Heart left ventricle (tissue), 16 donors: ENCODE measurements around the gene COL19A1. TPM values are rescaled to one million over a fixed set of nuclear protein-coding genes. Genes with fewer than 3 reads are reported as not detected.
A peak's percentile ranks its signal among the peaks of the same experiment; 100 is the strongest.

ENCODE experiments used
- ATAC-seq, 4 donors: fragments of 200-7000 bp; cut with Tn5 transposase; one replicate each; pipeline ENCODE4 v1.9.1; 2020 to 2022; ENCODE audit warnings: moderate library complexity in 4 of 4, mild to moderate bottlenecking in 3 of 4, moderate number of reproducible peaks in 1 of 4
- DNase-seq, 5 donors: peaks; one replicate each; pipeline ENCODE4 v3.0.0-alpha.2; 2020
- H3K27ac ChIP-seq, 12 donors: fragments of 200-600 bp; sonication (generic) in 4 of 12; one replicate each; pipeline versions ENCODE4 v1.5.0 to v1.8.0; 2016 to 2022; ENCODE audit warnings: mild to moderate bottlenecking in 2 of 12
- H3K27me3 ChIP-seq, 9 donors: fragments of 200-600 bp; sonication (generic) in 2 of 9; one replicate each; pipeline versions ENCODE4 v1.5.1 to v1.8.0; 2016 to 2022; ENCODE audit warnings: mild to moderate bottlenecking in 3 of 9
- H3K36me3 ChIP-seq, 9 donors: fragments of 200-600 bp; sonication (generic) in 2 of 9; one replicate each; pipeline versions ENCODE4 v1.5.0 to v1.8.0; 2018 to 2022; ENCODE audit warnings: mild to moderate bottlenecking in 2 of 9
- H3K4me1 ChIP-seq, 12 donors: fragments of 200-600 bp; sonication (generic) in 4 of 12; one replicate each; pipeline versions ENCODE4 v1.5.0 to v1.8.0; 2016 to 2022; ENCODE audit warnings: mild to moderate bottlenecking in 3 of 12
- H3K4me3 ChIP-seq, 12 donors: fragments of 200-600 bp; sonication (generic) in 4 of 12; one replicate each; pipeline versions ENCODE4 v1.5.0 to v1.8.0; 2017 to 2022; ENCODE audit warnings: mild to moderate bottlenecking in 9 of 12, moderate library complexity in 4 of 12
- H3K9me3 ChIP-seq, 12 donors: fragments of 200-600 bp; sonication (generic) in 4 of 12; one replicate each; pipeline versions ENCODE4 v1.5.0 to v1.8.0; 2016 to 2022; ENCODE audit warnings: mild to moderate bottlenecking in 1 of 12
- POLR2A ChIP-seq, 2 donors: fragments of 450-650 bp; IDR thresholded peaks; one replicate each; pipeline ENCODE4 v1.6.1; 2017; ENCODE audit warnings: antibody characterized with exemption in 2 of 2, mild to moderate bottlenecking in 2 of 2, moderate library complexity in 2 of 2
- WGBS, 4 donors: extraction: QIAGEN DNeasy Blood & Tissue Kit in 2 of 4; methylation state at CpG; one replicate each; pipeline versions ENCODE4 v1.1.5 to v1.1.7; 2013 to 2018; 5-methylcytosine and 5-hydroxymethylcytosine counted together
- intact Hi-C, 10 donors: fragments of 100-400 bp; cut with DNase I; formaldehyde crosslinking; loops; one replicate each; pipeline versions ENCODE4 v1.11.1 to v1.14.2; 2022
- polyA plus RNA-seq, 2 donors: library from polyadenylated mRNA; stranded (reverse); fragments of 200-250 nt; gene quantifications; one replicate each; pipeline ENCODE4 v1.2.3, GENCODE V29; 2013
- total RNA-seq, 9 donors: library from RNA; depleted of rRNA in 2 of 9; stranded (reverse); fragments of >200 nt in 2 of 9; fragmentation: NEBNext Ultra II Directional in 3 of 9; extraction: Animal tissue kit (Norgen Biotek cat#: 25700) in 3 of 9; gene quantifications; one replicate each; pipeline versions ENCODE4 v1.1.0 to v1.2.4, GENCODE V29; 2016 to 2023
- TF ChIP-seq, protein P1 (sequence below), 12 donors: fragments of 200-600 bp; sonication (generic) in 4 of 12; IDR thresholded peaks; one replicate each; pipeline versions ENCODE4 v1.5.0 to v1.8.0; 2018 to 2022; ENCODE audit warnings: antibody characterized with exemption in 12 of 12, mild to moderate bottlenecking in 5 of 12
- donor health status: ischemic (EF 13 %, LVEDD 7.1; RV severe dilation, severe dysfunction).
- donor health status: healthy with polysubstance abuse.
- donor health status: DM: no; HTN: yes; CAD: no.
- donor health status: DM: no; HTN: no; CAD: no.
- donor health status: ischemic (EF 25% LVEDD 6.9; RV normal size, moderate dysfunction).
- donor health status: ischemic (EF 25% LVEDD 5.7; RV mildly dilated, moderate dysfunction).
- donor health status: healthy.
- donor health status: DM: yes; HTN: yes; CAD: no.
- donor health status: ischemic (EF 35%, LVEDD 5.7; RV mildly dilated, moderate dysfunction).
- donor health status: nonischemic (EF 11% LVEDD 7.7; RV severe dilation, severe dysfunction).
- donor health status: DM: yes; HTN: yes; CAD: no.
- donor health status: PGD.
- donor health status: ischemic (EF 29% LVEDD 5.4; RV normal size, mild dysfunction).
- donor health status: nonischemic (EF 23%, LVEDD 6.1; RV moderate dilation, normal function).

The COL19A1 gene
- total and polyA plus RNA-seq, 11 donors = 0.69 to 4.6 (median 1.6) TPM

DNA sequence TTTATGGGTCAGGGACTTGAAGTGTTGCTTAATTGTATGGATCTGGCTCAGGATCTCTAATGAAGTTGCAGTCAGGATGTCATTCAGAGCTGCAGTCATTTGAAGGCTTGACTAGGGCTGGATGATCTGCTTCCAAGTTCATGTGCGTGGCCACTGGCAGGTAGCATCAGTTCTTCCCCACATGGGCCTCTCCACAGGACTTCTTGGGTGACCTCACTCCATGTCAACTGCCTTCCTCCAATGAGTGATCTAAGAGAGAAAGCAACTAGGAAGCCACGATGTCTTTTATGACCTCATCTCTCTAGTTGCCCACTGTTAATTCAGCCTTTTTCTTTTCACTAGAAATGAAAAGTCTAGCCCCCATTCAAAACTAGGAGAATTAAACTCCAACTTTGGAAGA lies 332.4 kb downstream of the COL19A1 start:
- ATAC-seq (no peak), DNase-seq (no peak)
- Histone ChIP-seq H3K27ac (no peak overlapping the region), H3K36me3 (no peaks in the 10 kb centered on the region), H3K9me3 (no peaks in the 10 kb centered on the region), H3K4me3 (no peak overlapping the region), H3K4me1 (no peaks in the 10 kb centered on the region), H3K27me3 (no peaks in the 10 kb centered on the region)
- intact Hi-C loops = no loop called here
- no peak for TF ChIP-seq POLR2A (IDR thresholded peaks at IDR 0.05)
- TF ChIP-seq, protein P1, sequence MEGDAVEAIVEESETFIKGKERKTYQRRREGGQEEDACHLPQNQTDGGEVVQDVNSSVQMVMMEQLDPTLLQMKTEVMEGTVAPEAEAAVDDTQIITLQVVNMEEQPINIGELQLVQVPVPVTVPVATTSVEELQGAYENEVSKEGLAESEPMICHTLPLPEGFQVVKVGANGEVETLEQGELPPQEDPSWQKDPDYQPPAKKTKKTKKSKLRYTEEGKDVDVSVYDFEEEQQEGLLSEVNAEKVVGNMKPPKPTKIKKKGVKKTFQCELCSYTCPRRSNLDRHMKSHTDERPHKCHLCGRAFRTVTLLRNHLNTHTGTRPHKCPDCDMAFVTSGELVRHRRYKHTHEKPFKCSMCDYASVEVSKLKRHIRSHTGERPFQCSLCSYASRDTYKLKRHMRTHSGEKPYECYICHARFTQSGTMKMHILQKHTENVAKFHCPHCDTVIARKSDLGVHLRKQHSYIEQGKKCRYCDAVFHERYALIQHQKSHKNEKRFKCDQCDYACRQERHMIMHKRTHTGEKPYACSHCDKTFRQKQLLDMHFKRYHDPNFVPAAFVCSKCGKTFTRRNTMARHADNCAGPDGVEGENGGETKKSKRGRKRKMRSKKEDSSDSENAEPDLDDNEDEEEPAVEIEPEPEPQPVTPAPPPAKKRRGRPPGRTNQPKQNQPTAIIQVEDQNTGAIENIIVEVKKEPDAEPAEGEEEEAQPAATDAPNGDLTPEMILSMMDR (IDR thresholded peaks at IDR 0.05) = no peak
- WGBS, 4 donors = 69 to 73% (median 71%) methylated on average over 2 of the region's 2 CpGs

DNA sequence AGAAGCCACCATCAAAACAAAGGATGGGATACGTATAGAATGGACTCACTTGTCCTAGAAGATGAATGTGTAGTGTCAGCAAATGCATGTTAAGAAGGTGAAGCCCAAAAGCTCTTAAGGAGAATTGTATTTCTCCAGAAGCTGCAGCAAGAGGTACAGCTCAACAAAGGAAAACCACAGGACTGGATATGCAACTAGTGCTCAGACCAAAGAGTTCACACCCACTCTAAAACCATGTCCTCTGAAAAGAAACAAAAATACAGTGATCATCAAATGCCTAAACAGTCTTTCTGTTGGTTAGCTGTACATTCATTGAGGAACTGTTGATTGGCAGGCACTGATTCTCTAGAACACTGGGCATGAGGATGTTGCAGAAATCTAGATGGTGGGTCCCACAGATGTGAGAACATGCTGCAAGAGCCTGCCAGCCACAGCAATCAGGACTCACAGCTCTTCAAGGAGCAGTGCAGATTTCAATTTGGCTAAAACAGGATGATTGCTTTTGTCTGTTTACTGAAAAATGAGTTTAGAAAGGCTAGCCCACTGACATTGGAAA lies 342.0 kb downstream of the COL19A1 start:
- Histone ChIP-seq H3K4me3 (no peak overlapping the region), H3K27ac (no peak overlapping the region), H3K9me3 (no peaks in the 10 kb centered on the region), H3K36me3 (no peaks in the 10 kb centered on the region), H3K27me3 (no peaks in the 10 kb centered on the region), H3K4me1 (no peaks in the 10 kb centered on the region)
- TF ChIP-seq POLR2A (IDR thresholded peaks at IDR 0.05) = no peak
- TF ChIP-seq, protein P1 (IDR thresholded peaks at IDR 0.05) = no peak
- intact Hi-C loops = no loop called here
- no peak for ATAC-seq
- no peak for DNase-seq
- WGBS, 4 donors = 72 to 86% (median 75%) methylated on average over 1 of the region's 1 CpG

DNA sequence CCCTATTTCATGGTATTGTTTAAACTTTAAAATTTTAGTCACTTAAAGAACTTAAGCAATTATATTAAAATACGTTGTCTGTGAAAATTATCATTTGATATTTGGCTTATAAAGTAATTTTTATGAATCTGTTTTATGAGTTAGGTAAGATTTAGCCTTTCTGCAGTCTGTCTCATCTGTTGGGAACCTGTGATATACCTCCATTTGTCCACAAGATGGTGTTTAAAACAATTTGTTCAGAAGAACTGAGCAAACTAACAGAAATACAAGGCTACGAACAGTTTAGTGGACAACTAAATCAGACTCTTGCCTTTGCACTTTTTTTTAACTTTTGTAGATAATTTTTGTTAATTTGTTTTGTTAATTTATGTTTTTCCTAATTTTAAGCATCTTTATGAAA lies 344.1 kb downstream of the COL19A1 start:
- Histone ChIP-seq H3K4me1 (no peaks in the 10 kb centered on the region), H3K9me3 (no peaks in the 10 kb centered on the region), H3K36me3 (no peaks in the 10 kb centered on the region), H3K27ac (no peak overlapping the region), H3K27me3 (no peaks in the 10 kb centered on the region), H3K4me3 (no peak overlapping the region)
- ATAC-seq (no peak), DNase-seq (no peak)
- WGBS, 4 donors = 61 to 76% (median 63%) methylated on average over 2 of the region's 2 CpGs
- TF ChIP-seq POLR2A (IDR thresholded peaks at IDR 0.05) = no peak
- TF ChIP-seq, protein P1 (IDR thresholded peaks at IDR 0.05) = peak in 4 of 12 donors; percentile 12 to 20 (median 14)
- intact Hi-C loops = loop anchor here in 3 of 10 donors (5.0 to 10.0 kb wide), 2 partner anchors 802 to 804 kb away; no protein-coding TSS in a partner anchor

DNA sequence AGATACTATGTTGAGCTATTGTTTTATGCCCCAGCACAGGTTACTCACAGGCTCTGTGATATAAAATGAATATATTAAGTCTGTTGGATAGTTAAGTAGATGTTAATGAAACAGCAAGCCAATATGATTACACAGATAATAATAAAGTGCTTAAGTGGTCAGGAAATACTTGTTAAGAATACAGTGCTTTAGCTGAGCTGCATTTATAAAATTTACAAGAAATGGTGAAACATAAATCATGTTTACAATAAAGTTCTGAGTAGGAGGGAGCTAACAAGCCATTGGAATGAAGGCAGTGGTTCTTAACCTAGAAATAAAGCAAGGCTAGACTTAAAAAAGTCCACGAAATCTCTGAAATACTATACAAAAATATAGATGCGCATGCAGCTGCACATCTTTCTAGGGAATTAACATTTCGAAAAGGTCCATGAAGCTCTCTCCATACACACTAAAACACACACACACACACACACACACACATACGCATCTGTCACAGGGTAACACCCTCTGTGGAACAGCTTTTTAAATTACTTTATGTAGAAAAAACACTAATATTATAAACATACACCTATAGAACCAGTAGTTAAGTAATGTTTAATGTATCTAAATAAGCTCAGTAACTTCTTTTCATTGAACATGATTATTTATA lies 349.2 kb downstream of the COL19A1 start:
- no peaks in the 10 kb centered on the region for H3K36me3 ChIP-seq
- intact Hi-C loops = loop anchor here in 2 of 10 donors (10.0 kb wide), 1 partner anchor 799 kb away; no protein-coding TSS in a partner anchor
- no peak for ATAC-seq

More for the DNA sequence above, 349.2 kb downstream of the COL19A1 start:
- DNase-seq = no peak
- Histone ChIP-seq H3K27ac (no peak overlapping the region), H3K4me3 (no peak overlapping the region), H3K27me3 (peaks cover 0 to 11% (median 0%) of the 10 kb centered on the region in 9 donors), H3K4me1 (no peaks in the 10 kb centered on the region), H3K9me3 (no peaks in the 10 kb centered on the region)
- TF ChIP-seq, protein P1 (IDR thresholded peaks at IDR 0.05) = no peak
- TF ChIP-seq POLR2A (IDR thresholded peaks at IDR 0.05) = no peak
- 82 to 90% (median 84%) methylated on average over 4 of the region's 4 CpGs for WGBS, 4 donors
